HG02759 (cell line): Measurements from ENCODE around the gene FAM221B.
A peak's percentile ranks its signal among the peaks of the same experiment; 100 is the strongest.

Source experiments
- ATAC-seq: cut with Tn5 transposase; IDR thresholded peaks from one replicate; pipeline ENCODE4 v1.9.1; 2021; ENCODE audit warnings: mild to moderate bottlenecking, moderate library complexity; ENCODE audit not compliant: unreplicated experiment

Gene FAM221B

DNA sequence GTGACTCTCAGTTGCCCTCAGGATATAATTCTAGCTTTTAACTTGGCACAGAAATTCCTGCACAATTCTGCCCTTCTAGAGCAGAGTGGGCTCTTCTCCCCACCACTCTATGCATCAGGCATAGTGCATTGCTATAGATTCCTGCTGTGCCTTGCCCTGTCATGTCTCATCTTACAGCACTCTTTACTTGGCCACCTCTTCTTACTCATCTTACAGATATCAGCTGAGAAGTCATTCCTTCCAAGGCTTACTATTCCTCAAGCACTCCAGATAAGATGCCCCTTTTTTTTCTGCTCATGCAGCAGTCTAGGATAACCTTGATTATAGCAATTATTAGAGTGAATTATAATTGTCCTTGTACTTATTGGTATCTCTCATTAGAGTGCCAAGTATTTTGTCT, 5.6 kb downstream of the FAM221B start:
- ATAC-seq, result no peak

GRCh38 chr9:35820076-35820475, 8.5 kb downstream of the FAM221B start:
- no peak for ATAC-seq

- ATAC-seq, result no peak
These were observed 10.2 kb downstream of the FAM221B start for GRCh38 chr9:35818341-35818740.

- ATAC-seq, result no peak
These were observed 11.8 kb downstream of the FAM221B start for GRCh38 chr9:35816708-35817107.

- peak; percentile 78 for ATAC-seq
These were observed 13.5 kb downstream of the FAM221B start, which contains the start of gene HINT2 for GRCh38 chr9:35814841-35815543. HINT2 (minus strand) TSS chr9:35815042; CDS start chr9:35814979, 63 bp downstream.

DNA sequence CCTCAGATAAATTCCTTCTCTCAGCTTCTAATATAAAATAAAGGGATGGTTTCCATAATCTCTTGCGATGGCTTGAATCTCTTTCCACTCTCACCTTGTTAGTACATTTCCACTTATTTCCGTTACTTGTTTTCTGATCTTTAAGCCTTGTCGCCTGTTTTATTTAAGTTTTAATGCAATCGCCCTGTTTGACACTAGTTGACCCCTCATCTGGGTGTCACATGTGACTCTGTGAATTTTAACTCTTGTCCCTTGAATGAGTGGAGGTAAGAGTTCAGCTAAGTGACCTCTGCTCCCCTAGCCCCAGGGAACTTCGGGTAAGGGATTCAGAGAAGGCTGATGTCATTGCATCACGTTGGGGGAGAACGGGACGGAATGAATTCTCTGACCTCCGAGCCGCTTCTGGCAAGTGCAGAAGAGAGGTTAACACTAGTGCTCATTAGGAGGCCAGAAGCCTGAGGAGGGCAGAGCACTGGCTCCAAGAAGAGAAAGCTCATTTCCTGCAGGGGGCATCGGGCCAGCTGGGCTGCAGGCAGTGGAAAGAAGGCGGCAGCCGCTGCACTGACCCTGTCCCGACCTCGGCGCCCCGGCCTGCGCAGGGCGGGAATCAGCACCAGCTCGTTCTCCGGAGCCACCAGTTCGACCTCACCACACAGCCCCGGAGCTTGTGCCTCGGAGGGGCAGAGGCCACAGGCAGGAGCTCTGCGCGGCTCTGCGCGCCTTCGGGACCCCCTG, 14.3 kb downstream of the FAM221B start:
- ATAC-seq, result peak; percentile 27

- no peak for ATAC-seq
These were observed 15.0 kb downstream of the FAM221B start for GRCh38 chr9:35813434-35814105.

GRCh38 chr9:35812025-35812602, 16.4 kb downstream of the FAM221B start, which contains the start of gene SPAG8:
SPAG8 (minus strand) TSS chr9:35812262; CDS start chr9:35812147, 115 bp downstream.
- peak; percentile 67 for ATAC-seq

- no peak for ATAC-seq
These were observed 17.0 kb downstream of the FAM221B start for GRCh38 chr9:35811381-35812024.

DNA sequence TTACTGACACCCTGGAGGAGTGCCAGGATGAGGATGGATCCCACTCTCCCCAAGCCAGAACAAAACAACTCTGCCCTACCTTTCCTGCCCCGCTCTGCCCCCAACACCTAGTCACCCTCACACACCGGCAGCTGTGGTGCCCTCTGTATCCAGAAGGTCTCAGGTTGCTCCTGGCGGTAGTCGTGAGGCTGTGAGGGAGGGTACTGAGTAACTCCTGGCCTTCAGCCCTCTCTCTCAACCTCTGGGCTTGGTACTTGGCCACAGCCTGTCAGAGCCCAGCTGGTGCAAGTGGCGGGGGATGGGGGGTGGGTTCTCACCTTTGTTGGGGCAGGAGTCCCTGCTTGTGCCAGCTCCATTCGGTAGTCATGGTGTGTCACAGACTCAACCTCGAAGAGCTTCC, 18.4 kb downstream of the FAM221B start:
- ATAC-seq, result no peak

GRCh38 chr9:35808433-35808832, 20.1 kb downstream of the FAM221B start:
- ATAC-seq, result no peak

GRCh38 chr9:35806101-35806500, 22.4 kb downstream of the FAM221B start:
- ATAC-seq, result no peak

DNA sequence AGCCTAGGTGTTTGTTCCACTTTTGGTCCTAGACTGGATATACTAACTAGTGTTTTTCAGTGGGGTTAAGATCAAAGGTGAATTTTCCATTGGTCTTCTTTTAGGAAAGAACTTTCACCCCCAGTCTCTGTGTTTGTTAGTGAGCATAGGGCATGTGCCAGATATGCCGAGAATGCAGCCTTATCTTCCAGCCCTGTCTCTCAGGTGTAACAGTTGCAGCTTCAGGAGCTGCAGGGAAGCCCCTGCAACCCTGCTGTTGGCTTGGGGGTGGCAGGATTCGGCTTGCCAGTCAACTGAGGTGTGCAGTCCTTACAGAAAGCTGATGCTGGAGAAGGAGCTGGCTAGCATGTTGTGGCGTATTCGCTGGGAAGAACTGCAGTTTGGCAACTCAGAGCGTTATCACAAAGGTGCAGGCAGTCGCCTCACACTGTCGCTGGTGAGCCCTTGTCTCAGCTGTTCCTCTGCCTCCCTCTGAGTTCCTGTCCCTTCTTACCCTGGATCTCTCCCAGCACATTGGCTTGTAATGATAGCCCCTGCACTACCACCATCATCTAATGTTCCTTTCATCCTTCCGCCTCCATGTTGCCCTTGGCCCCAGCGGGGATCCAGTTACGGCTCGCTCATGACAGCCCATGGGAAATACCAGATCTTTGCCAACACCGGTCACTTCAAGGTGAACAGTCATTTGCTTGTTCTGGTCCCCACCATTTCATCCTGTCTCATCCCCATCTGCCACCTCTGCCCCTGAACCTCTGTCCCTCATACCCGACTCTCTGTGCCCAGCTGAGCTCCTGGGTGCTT, 27.0 kb downstream of the FAM221B start:
- no peak for ATAC-seq

DNA sequence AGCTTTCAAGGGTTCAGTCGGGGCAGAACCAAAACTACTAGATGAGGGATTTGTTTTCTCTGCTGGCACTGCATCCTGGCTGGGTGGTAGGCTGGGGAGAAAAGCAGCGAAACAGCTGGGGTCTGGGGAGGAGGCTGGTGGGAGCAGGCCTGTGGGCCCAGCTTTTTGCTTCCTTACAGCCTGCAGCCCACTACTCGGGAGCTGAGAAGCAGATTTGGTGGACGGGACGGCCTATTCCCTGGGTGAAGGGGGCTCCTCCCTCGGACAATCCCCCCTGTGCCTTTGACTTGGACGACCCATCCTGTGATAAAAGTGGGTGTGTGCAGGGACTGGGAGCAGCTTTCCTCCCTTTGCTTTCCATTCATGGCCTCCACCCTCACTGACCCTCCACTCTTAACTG, 28.0 kb downstream of the FAM221B start:
- ATAC-seq, result no peak

GRCh38 chr9:35798658-35799374, 29.7 kb downstream of the FAM221B start:
- no peak for ATAC-seq

GRCh38 chr9:35797311-35798109, 31.0 kb downstream of the FAM221B start:
- ATAC-seq, result no peak

- ATAC-seq, result no peak
These were observed 32.8 kb downstream of the FAM221B start for GRCh38 chr9:35795695-35796094.

GRCh38 chr9:35793461-35793860, 35.1 kb downstream of the FAM221B start:
- no peak for ATAC-seq

- ATAC-seq, result no peak
These were observed 35.7 kb downstream of the FAM221B start for GRCh38 chr9:35792826-35793225.
